Smooth muscle cell (in vitro differentiated cells): ENCODE data around the gene B3GALT4. TPM values are rescaled to one million over a fixed set of nuclear protein-coding genes. Genes with fewer than 3 reads are reported as not detected.

Source experiments
- DNase-seq: peaks from one replicate; lab custom pipeline; 2025; ENCODE audit not compliant: unreplicated experiment; lab: John Stamatoyannopoulos, UW
- H2AFZ ChIP-seq: fragments of 200-600 bp; sonication (generic); 2 replicates; pipeline ENCODE4 v1.6.0; 2016; ENCODE audit warnings: antibody characterized with exemption, low read depth, mild to moderate bottlenecking
- H3F3A ChIP-seq: fragments of 200-600 bp; sonication (generic); 2 replicates; pipeline ENCODE4 v1.6.0; 2017; ENCODE audit warnings: antibody characterized with exemption, low read depth
- H3K27ac ChIP-seq: fragments of 200-600 bp; sonication (generic); 2 replicates; pipeline ENCODE4 v1.5.1; 2016; ENCODE audit warnings: low read depth, mild to moderate bottlenecking
- H3K27me3 ChIP-seq: fragments of 200-600 bp; sonication (generic); 2 replicates; pipeline ENCODE4 v1.6.1; 2016; ENCODE audit warnings: low read depth, mild to moderate bottlenecking
- H3K36me3 ChIP-seq: fragments of 200-600 bp; sonication (generic); 2 replicates; pipeline ENCODE4 v1.5.1; 2016; ENCODE audit warnings: low read depth
- H3K4me1 ChIP-seq: fragments of 200-600 bp; sonication (generic); 2 replicates; pipeline ENCODE4 v1.5.1; 2016; ENCODE audit warnings: low read depth
- H3K4me2 ChIP-seq: fragments of 200-600 bp; sonication (generic); 2 replicates; pipeline ENCODE4 v1.6.0; 2016; ENCODE audit warnings: mild to moderate bottlenecking
- H3K4me3 ChIP-seq: fragments of 200-600 bp; sonication (generic); 2 replicates; pipeline ENCODE4 v1.5.1; 2016; ENCODE audit warnings: mild to moderate bottlenecking
- H3K79me2 ChIP-seq: fragments of 200-600 bp; sonication (generic); 2 replicates; pipeline ENCODE4 v1.6.0; 2016; ENCODE audit warnings: low read depth, mild to moderate bottlenecking
- H3K9ac ChIP-seq: fragments of 200-600 bp; sonication (generic); 2 replicates; pipeline ENCODE4 v1.6.0; 2016; ENCODE audit warnings: low read depth
- H3K9me3 ChIP-seq: fragments of 200-600 bp; sonication (generic); replicated peaks from 2 replicates; pipeline ENCODE4 v1.5.1; 2016; ENCODE audit warnings: low read depth
- H4K20me1 ChIP-seq: fragments of 200-600 bp; sonication (generic); 2 replicates; pipeline ENCODE4 v1.6.0; 2016; ENCODE audit warnings: low read depth
- CTCF ChIP-seq: fragments of 200-600 bp; sonication (generic); IDR thresholded peaks from 2 replicates; pipeline ENCODE4 v1.5.1; 2017; ENCODE audit warnings: borderline replicate concordance, mild to moderate bottlenecking, antibody characterized with exemption; ENCODE audit not compliant: insufficient read depth, poor library complexity, severe bottlenecking
- WGBS: methylation state at CpG from one replicate; pipeline ENCODE4 v1.1.7; 2016; ENCODE audit warnings: low lambda C conversion rate; 5-methylcytosine and 5-hydroxymethylcytosine counted together
- polyA plus RNA-seq: library from polyadenylated mRNA; unstranded; fragments of >200 nt; fragmentation: Nextera tagmentation; extraction: Ambion mirVana; gene quantifications from 2 replicates; pipeline ENCODE4 v1.2.1, GENCODE V29; 2016
- total RNA-seq: library from RNA; depleted of rRNA; stranded (reverse); fragments of >200 nt; gene quantifications from 2 replicates; pipeline ENCODE4 v1.2.3, GENCODE V29; 2014

B3GALT4 gene
- total and polyA plus RNA-seq, 2 experiments from 2014 or later = 2.9 to 6.1 TPM

GRCh38 chr6:33297956-33298772 is 21.2 kb downstream of the B3GALT4 start:
- H3K79me2 ChIP-seq = peaks cover 31% of the 10 kb centered on the region

GRCh38 chr6:33298773-33299236 is 21.9 kb downstream of the B3GALT4 start, which contains the start of gene RGL2:
Gene RGL2 (minus strand): TSS chr6:33298942. CDS start chr6:33298610, 332 bp downstream.
- no peak for DNase-seq
- TF ChIP-seq CTCF = no peak
- Histone ChIP-seq H3K4me3 (peak within 1 kb of the TSS; percentile 74), H3K4me1 (peaks cover 9% of the 10 kb centered on the region), H3K79me2 (peaks cover 37% of the 10 kb centered on the region), H3K27me3 (no peaks in the 10 kb centered on the region), H3K9me3 (no peaks in the 10 kb centered on the region), H4K20me1 (peaks cover 16% of the 10 kb centered on the region), H2AFZ (peak within 1 kb of the TSS; percentile 14), H3K9ac (peak within 1 kb of the TSS; percentile 95), H3F3A (peaks cover 5% of the 10 kb centered on the region), H3K4me2 (peak within 1 kb of the TSS; percentile 88), H3K27ac (peak within 1 kb of the TSS; percentile 95), H3K36me3 (no peaks in the 10 kb centered on the region)
- under 1% methylated on average over 17 of the region's 34 CpGs for WGBS

More at GRCh38 chr6:33297956-33298772, 21.2 kb downstream of the B3GALT4 start:
- Histone ChIP-seq H3K36me3 (no peaks in the 10 kb centered on the region), H3K9me3 (no peaks in the 10 kb centered on the region), H3K4me1 (peaks cover 9% of the 10 kb centered on the region), H3F3A (peaks cover 5% of the 10 kb centered on the region), H4K20me1 (peaks cover 14% of the 10 kb centered on the region), H3K4me3 (peak overlapping the region; percentile 74), H2AFZ (no peak overlapping the region), H3K27ac (peak overlapping the region; percentile 95), H3K4me2 (peak overlapping the region; percentile 88), H3K9ac (peak overlapping the region; percentile 95), H3K27me3 (no peaks in the 10 kb centered on the region)
- 0% methylated on average over 23 of the region's 42 CpGs for WGBS
- DNase-seq = peak; percentile 32
- TF ChIP-seq CTCF = no peak

- H3K4me1 ChIP-seq = peaks cover 9% of the 10 kb centered on the region
- no peaks in the 10 kb centered on the region for H3K9me3 ChIP-seq
- no peaks in the 10 kb centered on the region for H3K27me3 ChIP-seq
- peaks cover 37% of the 10 kb centered on the region for H3K79me2 ChIP-seq
- DNase-seq = peak; percentile 76
- H3K36me3 ChIP-seq = no peaks in the 10 kb centered on the region
- TF ChIP-seq CTCF = peak; percentile 74
- WGBS = under 1% methylated on average over 54 of the region's 54 CpGs
- peaks cover 20% of the 10 kb centered on the region for H4K20me1 ChIP-seq
- H3K4me3 ChIP-seq = peak overlapping the region; percentile 74
- H3F3A ChIP-seq = peaks cover 2% of the 10 kb centered on the region
- peak overlapping the region; percentile 88 for H3K4me2 ChIP-seq
- peak overlapping the region; percentile 95 for H3K9ac ChIP-seq
- H2AFZ ChIP-seq = peak overlapping the region; percentile 14
- H3K27ac ChIP-seq = peak overlapping the region; percentile 95
Measured at GRCh38 chr6:33299237-33299944, 22.5 kb downstream of the B3GALT4 start.
